ENCODE data around the gene RARB. TPM values are rescaled to one million over a fixed set of nuclear protein-coding genes. Genes with fewer than 3 reads are reported as not detected.

RARB gene
- total and polyA plus RNA-seq, 8 donors = 1.7 to 28.0 (median 9.0) TPM

DNA sequence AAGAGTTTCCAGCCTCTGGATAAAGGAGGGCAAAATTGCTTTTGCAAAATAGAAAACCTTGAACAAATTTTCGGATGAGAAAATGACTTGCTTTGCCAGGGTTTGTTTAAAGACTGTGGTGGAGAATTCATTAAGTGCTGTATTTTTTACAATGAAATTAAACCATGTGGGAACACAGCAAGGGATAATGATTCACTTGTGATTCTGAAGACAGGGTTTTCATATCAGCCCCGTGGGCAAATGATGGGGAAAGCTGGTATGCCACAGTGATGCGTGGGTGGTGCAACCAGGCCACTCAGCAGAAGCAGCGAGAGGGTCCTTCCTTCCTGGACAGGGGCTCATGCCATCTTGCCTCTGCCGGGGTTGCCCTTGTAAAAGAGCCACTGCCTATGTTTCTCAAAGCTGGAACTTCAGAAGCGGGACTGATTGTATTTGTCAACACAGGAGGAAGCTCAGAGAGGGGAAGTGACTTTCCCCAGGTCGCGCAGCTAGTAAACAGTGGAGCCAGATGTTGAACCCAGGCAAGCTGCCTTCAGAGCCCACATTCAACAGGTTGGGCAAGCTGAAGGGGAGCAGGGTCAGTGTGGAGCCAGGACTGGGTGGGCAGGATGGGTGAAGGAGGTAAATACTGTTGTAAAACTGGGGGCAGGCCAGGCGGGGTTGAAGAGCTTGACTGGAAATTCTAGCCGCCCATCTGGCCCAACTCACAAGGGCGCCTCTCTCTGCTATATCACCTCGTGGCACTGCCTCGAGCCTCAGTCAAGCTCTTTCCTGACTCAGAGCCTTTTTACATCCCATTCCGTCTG, 157.5 kb downstream of the RARB start:
- TF ChIP-seq, protein P1, sequence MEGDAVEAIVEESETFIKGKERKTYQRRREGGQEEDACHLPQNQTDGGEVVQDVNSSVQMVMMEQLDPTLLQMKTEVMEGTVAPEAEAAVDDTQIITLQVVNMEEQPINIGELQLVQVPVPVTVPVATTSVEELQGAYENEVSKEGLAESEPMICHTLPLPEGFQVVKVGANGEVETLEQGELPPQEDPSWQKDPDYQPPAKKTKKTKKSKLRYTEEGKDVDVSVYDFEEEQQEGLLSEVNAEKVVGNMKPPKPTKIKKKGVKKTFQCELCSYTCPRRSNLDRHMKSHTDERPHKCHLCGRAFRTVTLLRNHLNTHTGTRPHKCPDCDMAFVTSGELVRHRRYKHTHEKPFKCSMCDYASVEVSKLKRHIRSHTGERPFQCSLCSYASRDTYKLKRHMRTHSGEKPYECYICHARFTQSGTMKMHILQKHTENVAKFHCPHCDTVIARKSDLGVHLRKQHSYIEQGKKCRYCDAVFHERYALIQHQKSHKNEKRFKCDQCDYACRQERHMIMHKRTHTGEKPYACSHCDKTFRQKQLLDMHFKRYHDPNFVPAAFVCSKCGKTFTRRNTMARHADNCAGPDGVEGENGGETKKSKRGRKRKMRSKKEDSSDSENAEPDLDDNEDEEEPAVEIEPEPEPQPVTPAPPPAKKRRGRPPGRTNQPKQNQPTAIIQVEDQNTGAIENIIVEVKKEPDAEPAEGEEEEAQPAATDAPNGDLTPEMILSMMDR (IDR thresholded peaks at IDR 0.05) = no peak
- TF ChIP-seq EP300 (IDR thresholded peaks at IDR 0.05) (no peak), POLR2AphosphoS5 (IDR thresholded peaks at IDR 0.05) (no peak), POLR2A (IDR thresholded peaks at IDR 0.05) (no peak)
- DNase-seq = no peak
- H3K36me3 ChIP-seq = peaks cover 0 to 29% (median 13%) of the 10 kb centered on the region in 4 donors
- no peaks in the 10 kb centered on the region for H3K27me3 ChIP-seq
- WGBS, 5 donors = 86 to 93% (median 90%) methylated on average over 14 of the region's 14 CpGs
- intact Hi-C loops (cut with DNase I; ENCODE audit: low total_unique reads) = no loop called here
- H3K27ac ChIP-seq = no peak overlapping the region
- no peak overlapping the region for H3K4me3 ChIP-seq
- no peaks in the 10 kb centered on the region for H3K9me3 ChIP-seq
- H3K4me1 ChIP-seq = peaks cover 0 to 4% (median 0%) of the 10 kb centered on the region in 4 donors

DNA sequence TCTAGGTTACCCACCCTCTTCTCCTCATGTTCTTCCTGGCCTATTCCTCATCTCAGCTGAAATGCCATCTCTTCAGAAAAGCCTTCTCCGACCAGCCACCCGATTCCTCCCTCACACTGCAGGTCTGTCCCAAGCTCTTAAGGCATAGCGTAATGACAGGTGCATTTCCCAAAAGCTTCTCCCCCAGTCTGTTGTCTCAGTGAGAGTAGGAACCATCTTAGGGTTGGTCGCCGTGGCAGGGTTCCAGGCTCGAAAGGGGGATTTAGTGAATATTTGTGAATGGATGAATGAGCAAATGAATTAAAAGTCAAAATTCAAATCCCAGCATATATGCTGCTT, 158.1 kb downstream of the RARB start:
- WGBS, 5 donors = 93 to 98% (median 97%) methylated on average over 6 of the region's 6 CpGs

DNA sequence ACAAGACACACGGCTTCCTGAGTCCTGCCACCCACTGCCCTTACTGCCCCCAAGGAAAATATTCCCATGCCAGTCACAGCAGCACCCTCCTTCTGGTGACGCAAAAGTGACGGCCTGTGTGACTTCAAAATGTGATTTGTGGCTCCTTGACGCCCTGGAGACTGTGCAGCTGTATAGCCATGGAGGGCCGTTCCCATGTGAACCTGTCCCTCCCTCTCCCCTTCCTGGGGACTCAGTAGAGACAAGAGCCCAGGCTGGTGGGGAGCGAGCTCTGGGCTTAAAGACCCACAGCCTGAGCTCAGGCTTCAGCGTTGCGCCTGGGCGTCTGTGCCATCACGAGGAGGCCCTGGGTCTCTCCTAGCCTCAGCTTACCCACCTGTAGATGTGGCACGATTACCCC, 158.5 kb downstream of the RARB start:
- intact Hi-C loops (cut with DNase I; ENCODE audit: low total_unique reads) = no loop called here
- no peak for DNase-seq
- Histone ChIP-seq H3K4me1 (peaks cover 0 to 4% (median 0%) of the 10 kb centered on the region in 4 donors), H3K4me3 (no peak overlapping the region), H3K27ac (no peak overlapping the region), H3K9me3 (no peaks in the 10 kb centered on the region), H3K27me3 (no peaks in the 10 kb centered on the region), H3K36me3 (peaks cover 0 to 19% (median 5%) of the 10 kb centered on the region in 4 donors)
- no peak for TF ChIP-seq EP300 (IDR thresholded peaks at IDR 0.05)
- TF ChIP-seq POLR2A (IDR thresholded peaks at IDR 0.05) = no peak
- TF ChIP-seq, protein P1 (IDR thresholded peaks at IDR 0.05) = no peak
- no peak for TF ChIP-seq POLR2AphosphoS5 (IDR thresholded peaks at IDR 0.05)
- 80 to 96% (median 93%) methylated on average over 5 to 11 of the region's 11 CpGs for WGBS, 5 donors

More for the DNA sequence above, 158.1 kb downstream of the RARB start:
- Histone ChIP-seq H3K4me1 (peaks cover 0 to 4% (median 0%) of the 10 kb centered on the region in 4 donors), H3K36me3 (peaks cover 0 to 23% (median 9%) of the 10 kb centered on the region in 4 donors), H3K27ac (no peak overlapping the region), H3K4me3 (no peak overlapping the region), H3K9me3 (no peaks in the 10 kb centered on the region), H3K27me3 (no peaks in the 10 kb centered on the region)
- TF ChIP-seq EP300 (IDR thresholded peaks at IDR 0.05) (no peak), POLR2A (IDR thresholded peaks at IDR 0.05) (no peak)
- intact Hi-C loops (cut with DNase I; ENCODE audit: low total_unique reads) = no loop called here
- no peak for DNase-seq

DNA sequence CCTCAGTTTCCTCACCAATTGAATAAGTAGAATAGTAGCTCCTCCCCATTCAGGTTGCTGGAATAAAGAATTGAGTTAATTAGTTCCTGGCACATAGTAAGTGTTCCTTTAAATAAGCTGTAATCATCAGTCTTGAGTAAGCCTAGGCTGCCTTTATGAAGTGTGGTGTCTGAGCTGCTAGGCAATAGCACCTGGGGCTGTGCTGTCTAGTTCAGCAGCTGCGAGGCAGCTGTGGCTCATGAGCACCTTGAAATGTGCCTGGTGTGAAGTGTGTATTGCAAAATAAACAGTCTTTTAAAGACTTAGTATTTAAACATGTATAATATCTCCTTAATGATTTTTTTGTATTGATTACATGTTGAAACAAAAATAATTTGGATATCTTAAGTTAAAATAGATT, 159.0 kb downstream of the RARB start:
- intact Hi-C loops (cut with DNase I; ENCODE audit: low total_unique reads) = no loop called here
- 50 to 72% (median 65%) methylated on average over 1 of the region's 1 CpG for WGBS, 5 donors
- peak in 1 of 2 donors; percentile 41 for DNase-seq
- TF ChIP-seq, protein P1 (IDR thresholded peaks at IDR 0.05) = no peak
- TF ChIP-seq POLR2AphosphoS5 (IDR thresholded peaks at IDR 0.05) = no peak
- no peak for TF ChIP-seq POLR2A (IDR thresholded peaks at IDR 0.05)
- TF ChIP-seq EP300 (IDR thresholded peaks at IDR 0.05) = no peak
- H3K36me3 ChIP-seq = peaks cover 0 to 14% (median 3%) of the 10 kb centered on the region in 4 donors
- no peaks in the 10 kb centered on the region for H3K27me3 ChIP-seq
- no peaks in the 10 kb centered on the region for H3K9me3 ChIP-seq
- H3K27ac ChIP-seq = no peak overlapping the region
- H3K4me1 ChIP-seq = peaks cover 0 to 4% (median under 1%) of the 10 kb centered on the region in 4 donors
- H3K4me3 ChIP-seq = no peak overlapping the region

DNA sequence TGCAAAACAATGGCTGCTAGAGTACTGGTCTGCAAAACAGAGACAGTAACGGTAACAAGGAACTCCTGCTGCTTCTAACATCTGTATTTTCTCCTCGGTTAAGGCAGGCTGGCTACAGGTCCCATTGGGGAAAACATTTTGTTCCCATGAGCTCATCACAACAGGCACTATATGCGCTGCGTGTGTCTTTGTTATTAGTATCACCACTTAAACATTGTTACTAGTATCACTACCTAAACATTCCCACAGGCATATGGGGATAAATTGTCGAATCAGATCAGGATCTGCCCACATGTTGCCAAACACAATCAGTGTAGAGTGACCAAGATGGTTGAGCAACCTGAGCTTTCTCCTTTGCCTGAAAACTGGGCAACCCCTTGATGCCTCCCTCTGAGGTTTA, 159.5 kb downstream of the RARB start:
- no peak for TF ChIP-seq POLR2A (IDR thresholded peaks at IDR 0.05)
- peaks cover 3 to 7% (median 5%) of the 10 kb centered on the region in 4 donors for H3K4me1 ChIP-seq
- no peaks in the 10 kb centered on the region for H3K9me3 ChIP-seq
- 79 to 93% (median 85%) methylated on average over 5 of the region's 5 CpGs for WGBS, 5 donors
- no peak overlapping the region for H3K27ac ChIP-seq
- H3K36me3 ChIP-seq = peaks cover 0 to 10% (median under 1%) of the 10 kb centered on the region in 4 donors
- no peaks in the 10 kb centered on the region for H3K27me3 ChIP-seq
- DNase-seq = no peak
- H3K4me3 ChIP-seq = no peak overlapping the region
- intact Hi-C loops (cut with DNase I; ENCODE audit: low total_unique reads) = no loop called here

Measured in stomach (tissue), 9 donors.